HEK293 (cell line): Measurements from ENCODE around the gene NEIL3.

Experiments
- CTCF ChIA-PET: fragments of 350-600 bp; formaldehyde crosslinking; extraction: SDS; loops from one replicate; lab custom pipeline; 2021; ENCODE audit warnings: antibody characterized with exemption; lab: Yijun Ruan, JAX
- POLR2A ChIA-PET: fragments of 300-600 bp; formaldehyde crosslinking; extraction: SDS; loops from one replicate; lab custom pipeline; 2020; ENCODE audit warnings: antibody characterized with exemption, inconsistent platforms; lab: Yijun Ruan, JAX
- H3K27ac ChIP-seq: fragments of 200-500 bp; sonication (Bioruptor generic); 2 replicates; pipeline ENCODE4 v1.5.1; 2014; ENCODE audit warnings: low read depth, low read length, control low read depth, inconsistent platforms; ENCODE audit errors: extremely low read depth
- H3K36me3 ChIP-seq, 2 experiments: fragments of 200-500 bp in 1 of 2; sonication (Bioruptor generic) in 1 of 2; 1 replicate in 1 of 2; 2 replicates in 1 of 2; pipeline ENCODE4 v1.5.1; 2014 to 2017; ENCODE audit warnings: inconsistent platforms in 2 of 2, low read length in 2 of 2; ENCODE audit not compliant: control insufficient read depth in 2 of 2, insufficient read depth in 1 of 2
- H3K4me1 ChIP-seq: fragments of 200-500 bp; sonication (Bioruptor generic); 2 replicates; pipeline ENCODE4 v1.5.1; 2014; ENCODE audit warnings: mild to moderate bottlenecking, low read length, inconsistent platforms; ENCODE audit not compliant: control insufficient read depth, insufficient read depth
- H3K4me3 ChIP-seq: 2 replicates; pipeline ENCODE4 v1.5.1; 2011; ENCODE audit warnings: low read depth, mild to moderate bottlenecking, control low read depth, low read length, moderate library complexity
- H3K9me3 ChIP-seq: fragments of 200-500 bp; sonication (Bioruptor generic); 2 replicates; pipeline ENCODE4 v1.5.1; 2014; ENCODE audit warnings: low read depth, low read length, inconsistent platforms; ENCODE audit not compliant: control insufficient read depth, insufficient read depth
- BCL11A ChIP-seq: fragments of 450-650 bp; formaldehyde crosslinking; IDR thresholded peaks from 2 replicates; pipeline ENCODE4 v1.5.1; 2016; ENCODE audit warnings: low read depth, missing biosample characterization, missing genetic modification characterization
- KLF17 ChIP-seq: fragments of 450-650 bp; formaldehyde crosslinking; IDR thresholded peaks from 2 replicates; pipeline ENCODE4 v1.5.1; 2016; ENCODE audit warnings: missing biosample characterization, missing genetic modification characterization
- KLF7 ChIP-seq: fragments of 450-650 bp; formaldehyde crosslinking; IDR thresholded peaks from 2 replicates; pipeline ENCODE4 v1.5.1; 2016; ENCODE audit warnings: missing biosample characterization, missing genetic modification characterization, borderline replicate concordance
- OSR2 ChIP-seq: fragments of 450-650 bp; formaldehyde crosslinking; IDR thresholded peaks from 2 replicates; pipeline ENCODE4 v1.5.1; 2016; ENCODE audit warnings: missing biosample characterization, missing genetic modification characterization
- PRDM1 ChIP-seq: fragments of 450-650 bp; formaldehyde crosslinking; IDR thresholded peaks from 2 replicates; pipeline ENCODE4; 2016; ENCODE audit warnings: missing biosample characterization, missing genetic modification characterization
- RBAK ChIP-seq: fragments of 450-650 bp; formaldehyde crosslinking; IDR thresholded peaks from 2 replicates; pipeline ENCODE4 v1.5.1; 2016; ENCODE audit warnings: missing biosample characterization, missing genetic modification characterization
- REPIN1 ChIP-seq: fragments of 450-650 bp; formaldehyde crosslinking; IDR thresholded peaks from 2 replicates; pipeline ENCODE4 v1.5.1; 2017; ENCODE audit warnings: missing biosample characterization, missing genetic modification characterization, low read depth
- TSHZ1 ChIP-seq: fragments of 450-650 bp; formaldehyde crosslinking; IDR thresholded peaks from 2 replicates; pipeline ENCODE4 v1.5.1; 2016; ENCODE audit warnings: missing biosample characterization, missing genetic modification characterization, borderline replicate concordance
- ZBTB11 ChIP-seq: fragments of 450-650 bp; formaldehyde crosslinking; conservative IDR thresholded peaks from 2 replicates; pipeline ENCODE4 v1.5.1; 2016; ENCODE audit warnings: low read depth, missing biosample characterization, missing genetic modification characterization
- ZBTB7A ChIP-seq: fragments of 450-650 bp; formaldehyde crosslinking; IDR thresholded peaks from 2 replicates; pipeline ENCODE4 v1.5.1; 2016; ENCODE audit warnings: low read depth, missing biosample characterization, missing genetic modification characterization
- ZNF10 ChIP-seq: fragments of 450-650 bp; formaldehyde crosslinking; IDR thresholded peaks from 2 replicates; pipeline ENCODE4 v1.5.1; 2017; ENCODE audit warnings: missing biosample characterization, missing genetic modification characterization
- ZNF146 ChIP-seq: fragments of 450-650 bp; formaldehyde crosslinking; IDR thresholded peaks from 2 replicates; pipeline ENCODE4 v1.5.1; 2016; ENCODE audit warnings: missing biosample characterization, missing genetic modification characterization
- ZNF157 ChIP-seq: fragments of 450-650 bp; formaldehyde crosslinking; IDR thresholded peaks from 2 replicates; pipeline ENCODE4 v1.5.1; 2016; ENCODE audit warnings: missing biosample characterization, missing genetic modification characterization
- ZNF175 ChIP-seq: fragments of 450-650 bp; formaldehyde crosslinking; IDR thresholded peaks from 2 replicates; pipeline ENCODE4 v1.5.1; 2016; ENCODE audit warnings: missing biosample characterization, missing genetic modification characterization
- ZNF223 ChIP-seq: fragments of 450-650 bp; formaldehyde crosslinking; IDR thresholded peaks from 2 replicates; pipeline ENCODE4 v1.5.1; 2016; ENCODE audit warnings: missing biosample characterization, missing genetic modification characterization
- ZNF488 ChIP-seq: fragments of 450-650 bp; formaldehyde crosslinking; IDR thresholded peaks from 2 replicates; pipeline ENCODE4 v1.5.1; 2016; ENCODE audit warnings: missing biosample characterization, missing genetic modification characterization
- ZNF501 ChIP-seq: fragments of 450-650 bp; formaldehyde crosslinking; IDR thresholded peaks from 2 replicates; pipeline ENCODE4 v1.5.1; 2016; ENCODE audit warnings: missing biosample characterization, missing genetic modification characterization
- ZNF513 ChIP-seq: fragments of 450-650 bp; IDR thresholded peaks from 2 replicates; pipeline ENCODE4 v1.5.1; 2018; ENCODE audit warnings: missing biosample characterization, missing genetic modification characterization
- ZNF600 ChIP-seq: fragments of 450-650 bp; formaldehyde crosslinking; IDR thresholded peaks from 2 replicates; pipeline ENCODE4 v1.5.1; 2016; ENCODE audit warnings: missing biosample characterization, missing genetic modification characterization

NEIL3 gene

GRCh38 chr4:177404342-177404741 is 94.7 kb downstream of the NEIL3 start:
- Histone ChIP-seq H3K4me3 (no peak overlapping the region), H3K36me3 (no peaks in the 10 kb centered on the region), H3K4me1 (no peaks in the 10 kb centered on the region), H3K27ac (no peak overlapping the region), H3K9me3 (no peaks in the 10 kb centered on the region)
- ChIA-PET CTCF (no interaction called here), POLR2A (no interaction called here)
- TF ChIP-seq ZNF501 (tag by site-specific recombination) (no peak), ZNF146 (tag by site-specific recombination) (no peak), OSR2 (tag by site-specific recombination) (no peak), BCL11A (tag by site-specific recombination) (no peak), TSHZ1 (no peak), ZNF223 (no peak), ZNF175 (tag by site-specific recombination) (no peak), ZNF513 (tag by site-specific recombination) (no peak), ZBTB11 (tag by site-specific recombination) (no peak), ZBTB7A (tag by site-specific recombination) (no peak), KLF7 (tag by site-specific recombination) (no peak), ZNF157 (tag by site-specific recombination) (no peak), ZNF600 (tag by site-specific recombination) (no peak), ZNF10 (no peak), ZNF488 (tag by site-specific recombination) (no peak), REPIN1 (tag by site-specific recombination) (no peak), KLF17 (tag by site-specific recombination) (no peak), RBAK (tag by site-specific recombination) (no peak), PRDM1 (tag by site-specific recombination) (no peak)
